Measurements from ENCODE around the gene DRGX.

DRGX gene

DNA sequence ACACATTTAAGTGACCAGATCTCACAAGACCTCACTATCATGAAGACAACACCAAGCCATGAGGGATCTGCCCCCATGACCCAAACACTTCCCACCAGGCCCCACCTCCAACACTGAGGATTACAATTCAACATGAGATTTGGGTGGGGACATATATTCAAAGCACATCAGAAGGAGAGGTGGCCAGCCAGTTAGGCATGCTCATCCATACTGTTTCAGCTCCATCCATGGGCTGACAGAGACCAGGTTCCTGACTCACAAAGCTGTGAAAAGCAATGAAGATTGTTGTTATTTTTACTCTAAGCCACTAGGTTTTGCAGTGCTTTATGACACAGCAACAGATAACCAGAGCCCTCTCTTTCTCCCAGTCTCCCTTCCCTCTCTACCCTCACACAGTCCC lies 60.9 kb downstream of the DRGX start:
- no peak for DNase-seq

- no peak for DNase-seq
These were observed 62.7 kb downstream of the DRGX start for GRCh38 chr10:49333192-49333591.

- no peak for DNase-seq
These were observed 63.1 kb downstream of the DRGX start for GRCh38 chr10:49332768-49333167.

GRCh38 chr10:49332333-49332732 lies 63.6 kb downstream of the DRGX start:
- DNase-seq: no peak

DNA sequence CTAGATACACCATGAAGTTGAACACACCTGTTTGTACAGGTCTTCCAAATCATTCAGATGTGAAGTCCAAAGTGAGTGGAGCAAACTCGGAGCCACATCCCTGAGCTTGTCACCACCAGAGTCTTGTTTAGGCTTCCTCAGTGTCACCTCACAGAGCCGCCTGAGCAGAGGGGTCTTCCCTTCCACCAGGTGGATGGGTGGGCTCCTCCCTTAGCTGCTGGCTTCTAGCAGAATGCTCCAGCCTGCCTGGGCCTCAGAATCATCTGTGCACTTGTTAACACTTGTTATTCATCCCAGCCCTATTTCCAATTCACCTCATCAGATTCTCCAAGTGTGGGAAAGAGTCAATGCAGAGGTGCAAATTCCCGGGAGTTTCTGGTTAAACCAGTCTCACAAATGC lies 64.5 kb downstream of the DRGX start:
- no peak for DNase-seq

DNA sequence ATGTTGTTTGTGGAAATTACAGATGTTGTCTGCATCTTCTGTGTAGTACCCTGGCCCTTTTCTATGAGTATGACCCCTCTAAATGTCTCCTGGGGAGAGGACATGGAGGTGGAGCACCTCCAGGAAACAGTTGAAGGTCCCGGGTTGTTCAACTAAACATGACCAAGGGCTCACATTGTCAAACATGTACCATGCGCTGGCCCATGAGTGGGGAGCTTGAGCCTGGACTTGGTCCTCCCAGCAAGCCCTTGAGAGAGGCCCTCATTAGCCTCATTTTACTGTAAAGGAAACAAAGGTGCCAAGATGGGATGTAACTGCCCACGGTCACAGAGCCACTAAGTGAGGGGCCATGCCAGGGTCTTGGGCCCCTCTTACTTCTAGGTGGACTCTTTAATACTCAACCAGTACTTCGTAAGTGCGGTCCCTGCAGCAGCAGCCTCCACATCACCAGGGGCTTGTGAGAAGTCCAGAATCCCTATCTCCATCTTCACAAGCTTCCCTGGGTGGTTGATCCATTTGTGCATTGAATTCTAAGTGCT lies 65.7 kb downstream of the DRGX start:
- DNase-seq: no peak

DNA sequence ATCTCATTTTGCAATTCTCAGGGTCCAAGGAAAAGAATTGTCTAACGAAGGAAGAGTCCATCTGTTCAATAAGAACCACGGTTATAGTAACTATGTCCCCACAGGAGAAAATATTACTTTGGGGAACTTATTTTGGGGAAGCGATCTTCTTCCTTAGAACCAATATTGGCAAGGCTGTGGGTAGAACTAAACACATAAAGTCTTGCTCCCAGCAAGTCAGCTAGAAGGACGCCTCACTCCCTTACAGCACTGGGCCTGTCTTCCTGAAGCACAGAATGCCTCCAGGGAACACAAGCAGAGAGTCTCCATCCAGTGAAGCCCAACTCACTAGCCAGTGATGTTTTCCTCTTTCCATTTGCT lies 66.8 kb downstream of the DRGX start:
- DNase-seq: no peak

- no peak for DNase-seq
These were observed 67.3 kb downstream of the DRGX start for GRCh38 chr10:49328401-49329145.

DNA sequence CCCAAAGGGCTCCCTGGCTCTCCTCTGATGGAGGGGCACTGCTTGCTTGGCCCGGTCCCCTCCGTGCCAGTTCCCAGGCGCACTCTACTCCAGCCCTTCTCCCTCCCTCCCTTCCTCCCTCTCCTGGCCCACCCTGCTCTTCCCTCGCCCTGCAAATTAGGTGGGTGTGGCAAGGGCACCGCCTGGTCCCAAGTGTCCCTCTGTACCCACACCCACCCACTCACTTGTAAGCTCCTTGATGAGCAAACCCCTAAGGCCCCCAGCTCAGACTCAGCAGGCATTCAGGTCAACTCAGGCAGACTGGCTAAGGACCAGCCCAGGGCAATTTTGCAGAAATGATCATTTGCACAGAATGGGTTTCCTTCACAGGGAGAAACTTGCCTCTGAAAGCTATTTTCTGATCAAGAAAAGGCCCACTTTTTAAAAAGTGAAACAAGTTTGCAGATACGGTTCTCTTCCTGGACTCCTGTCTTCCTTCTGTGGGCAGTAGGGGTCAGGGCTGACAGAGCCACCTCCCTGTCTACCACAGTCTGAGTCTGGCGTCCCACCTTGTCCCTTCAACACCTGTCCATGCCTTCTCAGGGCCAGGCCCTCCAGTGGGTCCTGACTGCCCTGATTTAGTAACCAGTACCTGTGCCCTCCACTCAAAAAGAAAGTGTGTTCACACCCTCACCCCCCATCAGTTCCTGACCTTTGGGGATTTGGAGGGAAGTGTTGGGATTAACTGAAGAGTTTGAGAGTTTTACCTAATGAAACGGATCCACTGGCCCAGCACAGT lies 68.7 kb downstream of the DRGX start:
- DNase-seq: no peak

- DNase-seq: no peak
These were observed 69.7 kb downstream of the DRGX start for GRCh38 chr10:49325916-49326783.

- no peak for DNase-seq
These were observed 70.6 kb downstream of the DRGX start for GRCh38 chr10:49325131-49325915.

- no peak for DNase-seq
These were observed 71.2 kb downstream of the DRGX start for GRCh38 chr10:49324711-49325110.

GRCh38 chr10:49323896-49324270 lies 72.0 kb downstream of the DRGX start:
- no peak for DNase-seq

- no peak for DNase-seq
These were observed 72.6 kb downstream of the DRGX start for GRCh38 chr10:49323171-49323895.

GRCh38 chr10:49322371-49323170 lies 73.3 kb downstream of the DRGX start:
- DNase-seq: no peak

DNA sequence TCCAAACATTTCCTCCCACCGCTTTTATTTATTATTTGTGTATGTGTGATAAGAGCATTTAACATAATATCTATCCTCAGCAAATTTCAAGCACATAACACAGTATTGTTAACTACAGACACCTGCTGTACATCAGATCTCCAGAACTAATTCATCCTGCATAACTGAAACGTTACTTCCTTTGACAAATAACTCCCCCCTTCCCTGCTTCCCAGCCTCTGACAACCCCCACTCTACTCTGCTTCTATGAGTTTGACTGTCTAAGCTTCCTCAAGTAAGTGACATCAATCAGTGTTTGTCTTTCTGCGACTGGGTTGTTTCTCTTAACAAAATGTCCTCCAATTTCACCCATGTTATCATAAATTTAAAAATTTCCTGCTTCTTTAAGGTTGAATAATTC lies 74.9 kb downstream of the DRGX start:
- DNase-seq: no peak

- DNase-seq: no peak
These were observed 75.7 kb downstream of the DRGX start for GRCh38 chr10:49320191-49320590.

- DNase-seq: no peak
These were observed 76.7 kb downstream of the DRGX start for GRCh38 chr10:49319206-49319605.

GRCh38 chr10:49318755-49319154 lies 77.1 kb downstream of the DRGX start:
- no peak for DNase-seq

GRCh38 chr10:49318028-49318427 lies 77.9 kb downstream of the DRGX start:
- no peak for DNase-seq

GRCh38 chr10:49314806-49315205 lies 81.1 kb downstream of the DRGX start:
- DNase-seq: no peak
